H1 (cell line): ENCODE results near the gene COL5A1. TPM values are rescaled to one million over a fixed set of nuclear protein-coding genes. Genes with fewer than 3 reads are reported as not detected.

Experiments
- FOSL1 ChIP-seq: IDR thresholded peaks from 2 replicates; pipeline ENCODE4 v1.6.1; 2011; ENCODE audit warnings: mild to moderate bottlenecking, low read depth, low read length, moderate library complexity; ENCODE audit not compliant: insufficient read depth
- MAX ChIP-seq: IDR thresholded peaks from 2 replicates; pipeline ENCODE4 v1.6.1; 2012; ENCODE audit warnings: inconsistent platforms
- SIX5 ChIP-seq: IDR thresholded peaks from 2 replicates; pipeline ENCODE4 v1.6.1; 2011; ENCODE audit warnings: mild to moderate bottlenecking, low read depth, low read length
- USF2 ChIP-seq: IDR thresholded peaks from 2 replicates; pipeline ENCODE4 v1.6.1; 2011; ENCODE audit warnings: low read length, improper control_type of control experiment
- polyA plus RNA-seq, 7 experiments: library from polyadenylated mRNA; depleted of rRNA in 3 of 7; stranded (reverse) in 5 of 7; unstranded in 2 of 7; fragments of >200 nt in 5 of 7; fragments of 200-250 nt in 2 of 7; gene quantifications; 1 replicate in 5 of 7; 2 replicates in 1 of 7; 4 replicates in 1 of 7; pipeline versions ENCODE4 v1.2.1 to v1.2.3, GENCODE V29; 2011 to 2013; ENCODE audit warnings: missing spikeins in 2 of 7, mixed read lengths in 2 of 7
- total RNA-seq: library from RNA; stranded (reverse); fragmentation: NEBNext Ultra II Directional; extraction: Animal tissue kit (Norgen Biotek cat#: 25700); gene quantifications from 2 replicates; pipeline ENCODE4 v1.2.1, GENCODE V29; 2021

COL5A1 gene
- total and polyA plus RNA-seq, 2 of the 8 experiments (the other 6 are each of a cell fraction or from before 2014, with no cell fraction given): 3.8 to 12.0 TPM

GRCh38 chr9:134846699-134847098 is 205.1 kb downstream of the COL5A1 start (continued):
- TF ChIP-seq FOSL1 (no peak), MAX (no peak), SIX5 (no peak), USF2 (no peak)
- TF ChIP-seq, all 59 proteins: peak for 0
